Pancreas (tissue), 10 donors: ENCODE results near the gene JPH2. TPM values are rescaled to one million over a fixed set of nuclear protein-coding genes. Genes with fewer than 3 reads are reported as not detected.

Source experiments
- ATAC-seq, 4 donors: fragments of 200-7000 bp; cut with Tn5 transposase; one replicate each; pipeline versions ENCODE4 v1.8.0 to v1.9.1; 2020; ENCODE audit warnings: mild to moderate bottlenecking in 4 of 4, moderate library complexity in 4 of 4
- DNase-seq, 6 donors: peaks; one replicate each; pipeline ENCODE4 v3.0.0-alpha.2; 2020
- FAIRE-seq: peaks from 2 replicates; lab custom pipeline; 2012; peaks lifted over from hg19 to GRCh38; lab: Jason Lieb, UNC
- H3K27ac ChIP-seq, 4 donors: fragments of 200-600 bp; sonication (generic); 1 replicate in 3 of 4; 2 replicates in 1 of 4; pipeline versions ENCODE4 v1.5.0 to v1.8.0; 2020
- H3K27me3 ChIP-seq, 4 donors: fragments of 200-600 bp; one replicate each; pipeline ENCODE4 v1.8.0; 2021
- H3K36me3 ChIP-seq, 3 donors: fragments of 200-600 bp; sonication (generic) in 1 of 3; one replicate each; pipeline versions ENCODE4 v1.5.0 to v1.8.0; 2020 to 2021
- H3K4me1 ChIP-seq, 3 donors: fragments of 200-600 bp; one replicate each; pipeline ENCODE4 v1.8.0; 2021
- H3K4me3 ChIP-seq, 4 donors: fragments of 200-600 bp; sonication (generic) in 2 of 4; one replicate each; pipeline versions ENCODE4 v1.5.0 to v1.8.0; 2020 to 2021
- H3K9me3 ChIP-seq, 4 donors: fragments of 200-600 bp; one replicate each; pipeline ENCODE4 v1.8.0; 2021
- WGBS, 2 donors: extraction: QIAGEN DNeasy Blood & Tissue Kit; methylation state at CpG; one replicate each; pipeline ENCODE4 v1.1.7; 2013; 5-methylcytosine and 5-hydroxymethylcytosine counted together
- intact Hi-C, 3 donors: fragments of 100-400 bp; cut with DNase I; formaldehyde crosslinking; loops; one replicate each; pipeline versions ENCODE4 v1.11.1 to v1.14.2; 2022
- polyA plus RNA-seq, 2 donors: library from polyadenylated mRNA; stranded (reverse); fragments of 200-250 nt; gene quantifications; one replicate each; pipeline ENCODE4 v1.2.3, GENCODE V29; 2013
- total RNA-seq, 6 donors: library from RNA; stranded (reverse); fragmentation: NEBNext Ultra II Directional in 4 of 6; extraction: Animal tissue kit (Norgen Biotek cat#: 25700) in 4 of 6; gene quantifications; one replicate each; pipeline versions ENCODE4 v1.2.1 to v1.2.4, GENCODE V29; 2021 to 2023
- TF ChIP-seq, protein P1 (sequence below), 4 donors: fragments of 200-600 bp; sonication (generic) in 3 of 4; IDR thresholded peaks; one replicate each; pipeline versions ENCODE4 v1.5.0 to v1.8.0; 2021; ENCODE audit warnings: antibody characterized with exemption in 4 of 4
- donor health status: healthy with polysubstance abuse.
- donor health status: DM: no; HTN: no; CAD: no; lungs with moderate emphysema.
- donor health status: DM: no; HTN: no; CAD: no.
- donor health status: control.
- donor health status: control.
- donor health status: Bipolar disorder and iron deficiency.
- donor health status: DM: yes; HTN: yes; CAD: no.
- donor health status: DM: no; HTN: no; CAD: no.
- donor health status: DM: no; HTN: no; CAD: no.
- donor health status: DM: yes; HTN: yes; CAD: no.

JPH2 gene
- total and polyA plus RNA-seq, 8 donors = 0.09 to 1.1 (median 0.30) TPM

DNA sequence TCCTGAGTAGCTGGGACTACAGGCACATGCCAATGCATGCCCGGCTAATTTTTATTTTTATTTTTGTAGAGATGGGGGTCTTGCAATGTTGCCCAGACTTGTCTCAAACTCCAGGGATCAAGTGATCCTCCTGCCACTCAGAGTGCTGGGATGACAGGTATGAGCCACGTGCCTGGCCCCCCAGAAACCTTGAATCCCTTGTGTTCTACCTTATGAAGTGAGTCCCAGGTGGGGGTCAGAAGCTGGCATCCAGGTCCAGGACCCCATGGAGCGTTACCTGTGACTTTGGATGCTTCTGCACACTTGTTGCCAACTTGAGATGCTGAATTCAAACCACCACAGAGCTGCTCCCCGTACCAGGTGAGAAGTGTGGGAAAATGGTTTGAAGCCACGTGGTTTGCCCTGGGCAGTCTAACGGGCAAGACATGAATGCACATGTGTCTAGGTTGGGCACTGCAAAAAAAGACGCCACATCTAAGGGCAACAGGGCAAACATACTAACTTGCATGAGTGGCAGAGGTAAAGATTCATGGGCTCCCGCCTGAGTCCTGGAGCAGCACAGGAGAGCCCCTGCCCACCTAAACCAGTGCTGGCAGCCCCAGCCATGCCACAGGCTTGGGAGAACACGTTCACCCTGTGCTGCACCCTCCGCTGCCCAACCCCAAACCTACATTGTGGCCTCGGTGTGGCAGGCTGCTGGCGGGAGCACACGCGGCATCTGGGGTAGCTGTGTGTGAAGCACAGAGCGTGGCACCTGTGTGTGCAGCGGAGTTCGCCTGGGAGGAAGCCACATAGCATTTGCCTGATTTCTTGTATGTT lies 101.2 kb downstream of the JPH2 start:
- no peaks in the 10 kb centered on the region for H3K9me3 ChIP-seq
- H3K27ac ChIP-seq = no peak overlapping the region
- H3K4me3 ChIP-seq = no peak overlapping the region
- no peaks in the 10 kb centered on the region for H3K4me1 ChIP-seq
- no peaks in the 10 kb centered on the region for H3K36me3 ChIP-seq
- ATAC-seq (no peak), DNase-seq (no peak), FAIRE-seq (no peak)
- H3K27me3 ChIP-seq = no peaks in the 10 kb centered on the region
- TF ChIP-seq, protein P1, sequence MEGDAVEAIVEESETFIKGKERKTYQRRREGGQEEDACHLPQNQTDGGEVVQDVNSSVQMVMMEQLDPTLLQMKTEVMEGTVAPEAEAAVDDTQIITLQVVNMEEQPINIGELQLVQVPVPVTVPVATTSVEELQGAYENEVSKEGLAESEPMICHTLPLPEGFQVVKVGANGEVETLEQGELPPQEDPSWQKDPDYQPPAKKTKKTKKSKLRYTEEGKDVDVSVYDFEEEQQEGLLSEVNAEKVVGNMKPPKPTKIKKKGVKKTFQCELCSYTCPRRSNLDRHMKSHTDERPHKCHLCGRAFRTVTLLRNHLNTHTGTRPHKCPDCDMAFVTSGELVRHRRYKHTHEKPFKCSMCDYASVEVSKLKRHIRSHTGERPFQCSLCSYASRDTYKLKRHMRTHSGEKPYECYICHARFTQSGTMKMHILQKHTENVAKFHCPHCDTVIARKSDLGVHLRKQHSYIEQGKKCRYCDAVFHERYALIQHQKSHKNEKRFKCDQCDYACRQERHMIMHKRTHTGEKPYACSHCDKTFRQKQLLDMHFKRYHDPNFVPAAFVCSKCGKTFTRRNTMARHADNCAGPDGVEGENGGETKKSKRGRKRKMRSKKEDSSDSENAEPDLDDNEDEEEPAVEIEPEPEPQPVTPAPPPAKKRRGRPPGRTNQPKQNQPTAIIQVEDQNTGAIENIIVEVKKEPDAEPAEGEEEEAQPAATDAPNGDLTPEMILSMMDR (IDR thresholded peaks at IDR 0.05) = no peak
- intact Hi-C loops = loop anchor here in 1 of 3 donors (10.0 kb wide), 1 partner anchor 641 kb away; no protein-coding TSS in a partner anchor
- WGBS, 2 donors = 57 to 75% methylated on average over 17 of the region's 17 CpGs

DNA sequence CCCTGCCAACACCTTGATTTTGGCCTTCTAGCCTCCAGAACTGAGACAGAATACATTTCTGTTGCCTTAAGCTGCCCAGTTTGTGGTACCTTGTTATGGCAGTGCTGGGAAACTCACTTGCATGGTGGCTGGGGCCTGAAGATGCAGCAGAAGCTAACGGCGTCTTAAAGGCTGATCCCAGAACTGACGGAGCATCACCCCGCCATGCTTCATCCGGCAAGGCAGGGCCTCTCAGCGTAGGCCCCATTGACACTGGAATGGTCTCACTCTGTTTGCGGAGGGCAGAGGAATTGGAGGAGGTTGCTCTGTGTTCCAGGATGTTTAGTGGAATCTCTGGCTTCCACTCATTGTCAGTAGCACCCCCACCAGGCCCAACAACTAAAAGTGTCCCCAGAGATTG lies 102.1 kb downstream of the JPH2 start:
- H3K36me3 ChIP-seq = no peaks in the 10 kb centered on the region
- FAIRE-seq (no peak), DNase-seq (no peak), ATAC-seq (no peak)
- TF ChIP-seq, protein P1 (IDR thresholded peaks at IDR 0.05) = no peak
- no peaks in the 10 kb centered on the region for H3K4me1 ChIP-seq
- intact Hi-C loops = loop anchor here in 2 of 3 donors (5.0 to 10.0 kb wide), 4 partner anchors 333 to 640 kb away; no protein-coding TSS in a partner anchor
- H3K27ac ChIP-seq = no peak overlapping the region
- 80 to 82% methylated on average over 7 of the region's 7 CpGs for WGBS, 2 donors
- H3K4me3 ChIP-seq = no peak overlapping the region
- no peaks in the 10 kb centered on the region for H3K27me3 ChIP-seq
- no peaks in the 10 kb centered on the region for H3K9me3 ChIP-seq

DNA sequence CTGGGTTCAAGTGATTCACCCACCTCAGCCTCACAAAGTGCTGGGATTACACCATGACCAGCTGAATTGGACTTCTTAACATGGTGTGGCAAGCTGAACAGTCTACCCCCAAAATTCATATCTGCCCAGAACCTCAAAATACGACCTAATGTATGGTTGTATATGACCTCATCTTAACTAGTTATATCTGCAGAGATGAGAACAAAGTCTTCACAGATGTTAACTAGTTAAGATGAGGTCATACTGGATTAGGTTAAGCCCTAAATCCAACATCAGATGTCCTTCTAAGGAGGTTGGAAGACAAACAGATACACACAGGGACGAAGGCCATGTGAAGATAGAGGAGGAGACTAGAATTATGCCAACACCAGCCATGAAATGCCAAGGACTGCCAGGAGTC lies 102.5 kb downstream of the JPH2 start:
- DNase-seq = no peak
- intact Hi-C loops = loop anchor here in 2 of 3 donors (5.0 to 10.0 kb wide), 4 partner anchors 332 to 640 kb away; no protein-coding TSS in a partner anchor
- Histone ChIP-seq H3K4me1 (no peaks in the 10 kb centered on the region), H3K27me3 (no peaks in the 10 kb centered on the region), H3K27ac (no peak overlapping the region), H3K36me3 (no peaks in the 10 kb centered on the region), H3K4me3 (no peak overlapping the region), H3K9me3 (no peaks in the 10 kb centered on the region)
- FAIRE-seq = no peak
- ATAC-seq = no peak
- WGBS, 2 donors = 51 to 53% methylated on average over 2 of the region's 2 CpGs
- TF ChIP-seq, protein P1 (IDR thresholded peaks at IDR 0.05) = no peak

DNA sequence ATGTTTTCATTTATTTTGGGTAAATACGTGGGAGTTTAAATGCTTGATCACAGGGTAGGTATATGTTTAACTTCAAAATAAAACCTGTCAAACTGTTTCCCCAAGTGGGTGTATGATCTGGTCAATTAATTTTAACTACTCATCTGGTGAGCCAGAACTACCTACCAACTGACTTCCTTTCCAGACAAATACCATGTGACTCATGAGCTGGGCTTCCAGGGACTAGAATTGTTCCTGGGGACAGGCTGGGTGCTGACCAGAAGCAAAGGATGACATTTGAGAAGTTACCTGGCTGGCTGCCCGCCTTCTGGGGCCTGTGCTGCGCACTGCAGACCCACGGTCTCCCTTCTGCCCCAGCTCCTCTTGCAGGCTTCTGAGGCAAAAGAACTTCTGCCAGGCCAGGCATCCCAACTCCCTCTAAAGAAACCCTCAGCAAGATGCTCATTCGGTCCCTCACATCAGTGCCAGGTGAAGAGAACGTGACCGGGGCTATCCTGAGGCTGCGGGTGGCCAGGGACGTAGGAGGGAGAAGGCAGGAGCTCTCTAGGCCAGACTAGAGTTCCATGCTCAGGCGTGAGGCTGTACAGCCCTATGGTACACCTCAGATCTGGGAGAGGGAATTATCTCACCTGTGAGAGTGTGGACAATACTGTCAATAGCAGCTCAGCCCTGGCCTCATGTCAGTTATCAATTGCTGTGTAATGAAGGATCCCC lies 103.6 kb downstream of the JPH2 start:
- H3K4me1 ChIP-seq = no peaks in the 10 kb centered on the region
- ATAC-seq = no peak
- 65 to 70% methylated on average over 10 of the region's 10 CpGs for WGBS, 2 donors
- no peak overlapping the region for H3K4me3 ChIP-seq
- no peak for FAIRE-seq
- H3K36me3 ChIP-seq = no peaks in the 10 kb centered on the region
- no peak overlapping the region for H3K27ac ChIP-seq
- H3K9me3 ChIP-seq = no peaks in the 10 kb centered on the region
- TF ChIP-seq, protein P1 (IDR thresholded peaks at IDR 0.05) = no peak
- intact Hi-C loops = loop anchor here in 2 of 3 donors (5.0 to 10.0 kb wide), 4 partner anchors 331 to 639 kb away; no protein-coding TSS in a partner anchor
- H3K27me3 ChIP-seq = no peaks in the 10 kb centered on the region
- DNase-seq = no peak
